GM10248 (cell line): Measurements from ENCODE around the gene HDGFL2.
"Not testable (repeated sequence)": the region's sequence is repeated elsewhere in the genome, so short reads cannot be mapped to it uniquely, and the experiment has no call there.

Experiments
- CTCF ChIA-PET: fragments of 300-600 bp; sonication (Branson Sonifier 250); formaldehyde crosslinking; extraction: SDS; loops from one replicate; lab custom pipeline; 2021; ENCODE audit warnings: antibody characterized with exemption; lab: Yijun Ruan, JAX
- POLR2A ChIA-PET: fragments of 350-650 bp; sonication (Branson Sonifier 250); formaldehyde crosslinking; extraction: SDS; loops from one replicate; lab custom pipeline; 2020; ENCODE audit warnings: antibody characterized with exemption; lab: Yijun Ruan, JAX
- DNase-seq: peaks from one replicate; pipeline ENCODE4 v3.0.0; 2012; ENCODE audit errors: extremely low spot score
- TF ChIP-seq, protein P1 (sequence below): IDR thresholded peaks from 2 replicates; pipeline ENCODE4 v1.5.1; 2012; ENCODE audit warnings: mild to moderate bottlenecking, low read depth; ENCODE audit errors: extremely low read depth, missing control alignments, control extremely low read depth

HDGFL2 gene

GRCh38 chr19:4539693-4540581 is 67.8 kb downstream of the HDGFL2 start, which contains the start of gene LRG1:
LRG1 (minus strand) TSS chr19:4540036; CDS start chr19:4540013, 23 bp downstream.
- TF ChIP-seq, protein P1, sequence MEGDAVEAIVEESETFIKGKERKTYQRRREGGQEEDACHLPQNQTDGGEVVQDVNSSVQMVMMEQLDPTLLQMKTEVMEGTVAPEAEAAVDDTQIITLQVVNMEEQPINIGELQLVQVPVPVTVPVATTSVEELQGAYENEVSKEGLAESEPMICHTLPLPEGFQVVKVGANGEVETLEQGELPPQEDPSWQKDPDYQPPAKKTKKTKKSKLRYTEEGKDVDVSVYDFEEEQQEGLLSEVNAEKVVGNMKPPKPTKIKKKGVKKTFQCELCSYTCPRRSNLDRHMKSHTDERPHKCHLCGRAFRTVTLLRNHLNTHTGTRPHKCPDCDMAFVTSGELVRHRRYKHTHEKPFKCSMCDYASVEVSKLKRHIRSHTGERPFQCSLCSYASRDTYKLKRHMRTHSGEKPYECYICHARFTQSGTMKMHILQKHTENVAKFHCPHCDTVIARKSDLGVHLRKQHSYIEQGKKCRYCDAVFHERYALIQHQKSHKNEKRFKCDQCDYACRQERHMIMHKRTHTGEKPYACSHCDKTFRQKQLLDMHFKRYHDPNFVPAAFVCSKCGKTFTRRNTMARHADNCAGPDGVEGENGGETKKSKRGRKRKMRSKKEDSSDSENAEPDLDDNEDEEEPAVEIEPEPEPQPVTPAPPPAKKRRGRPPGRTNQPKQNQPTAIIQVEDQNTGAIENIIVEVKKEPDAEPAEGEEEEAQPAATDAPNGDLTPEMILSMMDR, result no peak
- ChIA-PET CTCF (interaction anchor here (1.3 to 4.8 kb wide), 3 partner anchors 15 to 95 kb away, joined by 3 to 35 read pairs (median 4); no protein-coding TSS in a partner anchor), POLR2A (no interaction called here)
- DNase-seq, result peak; percentile 77

DNA sequence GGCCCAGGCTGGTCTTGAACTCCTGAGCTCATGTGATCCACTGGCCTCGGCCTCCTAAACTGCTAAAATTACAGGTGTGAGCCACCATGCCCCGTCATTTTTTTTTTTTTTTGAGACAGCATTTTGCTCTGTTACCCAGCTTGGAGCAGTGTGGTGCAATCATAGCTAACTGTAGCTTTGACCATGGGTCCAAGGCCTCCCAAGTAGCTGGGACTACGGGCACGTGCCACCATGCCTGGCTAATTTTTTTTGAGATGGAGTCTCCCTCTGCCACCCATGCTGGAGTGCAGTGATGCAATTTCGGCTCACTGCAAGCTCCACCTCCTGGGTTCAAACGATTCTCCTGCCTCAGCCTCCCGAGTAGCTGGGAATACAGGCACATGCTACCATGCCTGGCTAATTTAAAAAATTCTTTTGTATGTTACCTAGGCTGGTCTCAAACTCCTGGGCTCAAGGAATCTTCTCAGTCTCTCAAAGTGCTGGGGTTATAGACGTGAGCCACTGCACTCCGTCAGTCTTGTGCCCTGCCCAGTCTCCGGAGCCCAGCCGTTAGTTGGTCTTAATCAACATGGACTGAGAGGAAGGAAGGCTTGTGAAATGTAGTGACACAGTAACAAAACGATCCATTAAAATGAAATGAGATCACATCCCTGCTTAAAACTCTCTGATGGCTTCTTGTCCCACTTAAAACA is 69.2 kb downstream of the HDGFL2 start:
- POLR2A ChIA-PET, result interaction anchor here (0.6 kb wide), 1 partner anchor 250 kb away, joined by 4 read pairs; the partner anchor contains the start of gene FEM1A
- CTCF ChIA-PET, result interaction anchor here (1.1 to 4.8 kb wide), 3 partner anchors 17 to 95 kb away, joined by 3 to 35 read pairs (median 4); no protein-coding TSS in a partner anchor

DNA sequence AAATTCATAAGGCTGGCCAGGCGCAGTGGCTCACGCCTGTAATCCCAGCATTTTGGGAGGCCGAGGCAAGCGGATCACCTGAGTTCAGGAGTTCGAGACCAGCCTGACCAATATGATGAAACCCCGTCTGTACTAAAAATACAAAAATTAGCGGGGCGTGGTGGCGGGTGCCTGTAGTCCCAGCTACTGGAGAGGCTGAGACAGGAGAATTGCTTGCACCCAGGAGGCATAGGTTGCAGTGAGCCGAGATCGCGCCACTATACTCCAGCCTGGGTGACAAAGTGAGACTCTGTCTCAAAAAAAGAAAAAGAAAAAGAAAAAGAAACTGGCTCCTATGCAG is 69.7 kb downstream of the HDGFL2 start:
- POLR2A ChIA-PET, DNase-seq: not testable (repeated sequence)
- CTCF ChIA-PET, result interaction anchor here (1.5 to 4.8 kb wide), 2 partner anchors 17 to 94 kb away, joined by 5 to 35 read pairs; no protein-coding TSS in a partner anchor

More for the DNA sequence above, 69.2 kb downstream of the HDGFL2 start:
- no peak for DNase-seq
- TF ChIP-seq, protein P1, result no peak

DNA sequence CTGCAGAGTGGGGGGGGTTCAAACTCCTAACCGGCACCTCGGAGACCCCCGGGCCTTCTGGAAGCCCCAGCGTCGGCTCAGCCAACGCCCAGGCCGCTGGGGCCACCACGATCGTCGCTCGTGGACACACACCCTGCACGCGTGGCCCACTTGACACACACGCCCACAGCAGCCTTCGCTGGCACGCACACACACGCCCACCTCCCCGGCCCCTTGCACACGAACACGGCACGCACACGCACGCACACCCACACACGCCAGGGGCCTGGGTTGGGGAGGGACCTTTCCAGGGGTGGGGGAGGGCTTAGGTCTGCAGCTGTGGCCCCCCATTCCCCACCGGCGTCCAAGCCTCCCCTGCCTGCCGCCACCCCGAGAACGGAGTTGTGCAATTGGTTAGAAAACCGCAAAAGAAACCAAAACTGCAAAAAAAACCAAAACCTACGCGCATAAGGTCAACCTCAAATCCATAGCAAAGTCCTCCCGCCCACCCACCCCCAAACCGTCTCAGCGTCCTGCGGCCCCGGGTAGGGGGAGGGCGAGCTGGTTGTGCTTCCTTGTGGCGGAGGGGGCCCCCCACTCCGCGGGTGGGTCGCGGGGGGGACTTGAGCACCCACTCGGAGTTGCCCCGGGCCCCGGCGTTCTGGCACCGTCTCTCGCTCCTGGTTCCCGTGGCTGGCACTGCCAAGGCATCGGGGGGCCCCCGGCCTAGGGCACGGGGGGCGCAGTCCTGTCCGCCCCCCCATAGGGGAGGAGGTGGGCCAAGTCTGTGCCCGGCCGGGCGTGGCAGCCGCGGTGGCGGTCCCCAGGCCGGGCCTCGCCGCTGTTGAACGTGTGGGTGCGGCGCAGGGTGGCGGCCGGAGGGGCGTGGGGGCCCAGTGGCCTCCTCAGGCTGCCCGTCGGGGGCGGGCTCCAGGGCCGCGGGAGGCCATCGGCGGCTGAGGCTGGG is 71.1 kb downstream of the HDGFL2 start:
- TF ChIP-seq, protein P1, result no peak
- no peak for DNase-seq
- POLR2A ChIA-PET, result no interaction called here
- CTCF ChIA-PET, result interaction anchor here (1.5 kb wide), 1 partner anchor 93 kb away, joined by 5 read pairs; no protein-coding TSS in a partner anchor

DNA sequence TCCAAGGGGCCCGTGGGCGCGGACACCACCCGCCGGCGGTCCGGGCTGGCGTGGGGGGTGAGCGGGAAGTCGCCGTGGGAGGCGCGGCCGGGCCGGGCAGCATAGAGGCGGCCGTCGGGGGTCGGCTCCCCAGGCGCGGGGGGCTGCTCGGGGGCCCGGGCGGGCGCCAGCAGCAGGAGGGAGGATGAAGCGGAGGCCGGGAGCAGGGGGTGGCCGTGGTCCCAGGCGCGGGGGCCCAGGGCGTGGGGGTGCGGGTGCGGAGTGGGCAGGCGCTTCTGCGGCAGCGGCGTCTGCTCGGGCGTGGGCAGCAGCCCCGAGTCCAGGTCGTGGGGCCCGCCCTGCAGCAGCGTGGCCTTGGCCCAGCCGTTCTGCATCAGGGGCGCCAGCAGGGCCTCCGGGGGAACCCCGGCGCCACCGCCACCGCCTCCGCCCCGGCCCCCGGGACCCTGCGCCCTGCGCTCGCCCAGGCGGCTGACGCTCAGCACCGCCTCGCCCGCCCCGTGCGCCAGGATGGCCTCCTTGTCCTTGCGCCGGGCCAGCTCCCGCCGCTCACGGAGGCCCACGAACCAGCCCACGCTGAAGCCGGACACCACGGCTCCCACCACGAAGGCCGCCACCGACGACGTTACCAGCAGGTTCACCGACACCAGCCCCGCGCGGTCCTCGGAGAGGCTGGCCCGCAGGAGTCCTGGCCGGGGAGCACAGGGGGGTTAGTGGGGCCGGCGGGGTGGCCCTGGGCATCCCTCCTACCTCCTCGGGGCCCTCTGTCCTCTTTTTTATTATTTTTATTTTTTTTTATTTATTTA is 71.9 kb downstream of the HDGFL2 start:
- POLR2A ChIA-PET, result no interaction called here
- CTCF ChIA-PET, result no interaction called here
- TF ChIP-seq, protein P1, result no peak
- no peak for DNase-seq
